ENCODE results near the gene ATP6V1G3.

- no peak for TF ChIP-seq EZH2phosphoT487 (IDR thresholded peaks at IDR 0.05; ENCODE audit: borderline replicate concordance, low read depth, low read length)
- TF ChIP-seq CTCF (conservative IDR thresholded peaks at IDR 0.05; ENCODE audit: low read length), result no peak
Observed at GRCh38 chr1:198517623-198518199, 22.8 kb downstream of the ATP6V1G3 start.
